ENCODE data around the gene PTPN23.

GRCh38 chr3:47344971-47345370 lies 35.9 kb upstream of the PTPN23 start:
- no peak for TF ChIP-seq POLR2A (conservative IDR thresholded peaks at IDR 0.05)
- no peak for TF ChIP-seq MLLT1 (IDR thresholded peaks at IDR 0.05)
- TF ChIP-seq ZFX (CRISPR knock-in tag; IDR thresholded peaks at IDR 0.05): no peak; the same call in 1 of the 2 replicates
- TF ChIP-seq GABPA (tag; conservative IDR thresholded peaks at IDR 0.05; ENCODE audit: low read depth): no peak
- no peak for TF ChIP-seq MTA3 (IDR thresholded peaks at IDR 0.05; ENCODE audit: borderline replicate concordance)
- TF ChIP-seq ATF7 (IDR thresholded peaks at IDR 0.05): no peak
- TF ChIP-seq USF1 (CRISPR knock-in tag; IDR thresholded peaks at IDR 0.05): no peak
- no peak for TF ChIP-seq ZNF23 (CRISPR knock-in tag; IDR thresholded peaks at IDR 0.05)
